ENCODE measurements around the gene KLHL3.

Gene KLHL3

GRCh38 chr5:137681191-137681590 lies 54.7 kb downstream of the KLHL3 start:
- H3K4me3 ChIP-seq = no peak overlapping the region
- H3K36me3 ChIP-seq = peaks cover 2% of the 10 kb centered on the region; the same call in 1 of the 2 replicates
- H3K9me3 ChIP-seq = no peaks in the 10 kb centered on the region
- H3K4me2 ChIP-seq = no peak overlapping the region
- no peak for TF ChIP-seq Cebpa-rat (IDR thresholded peaks at IDR 0.05)
- H4K20me1 ChIP-seq = no peaks in the 10 kb centered on the region
- H3K9ac ChIP-seq = no peak overlapping the region
- H3K4me1 ChIP-seq = no peaks in the 10 kb centered on the region
- H3K27ac ChIP-seq = no peak overlapping the region
- H3K27me3 ChIP-seq = no peaks in the 10 kb centered on the region

GRCh38 chr5:137679910-137680309 lies 56.0 kb downstream of the KLHL3 start:
- Histone ChIP-seq H3K36me3 (no peaks in the 10 kb centered on the region), H3K4me1 (no peaks in the 10 kb centered on the region), H3K27me3 (no peaks in the 10 kb centered on the region), H4K20me1 (no peaks in the 10 kb centered on the region), H3K4me3 (no peak overlapping the region), H3K4me2 (no peak overlapping the region), H3K9me3 (no peaks in the 10 kb centered on the region), H3K9ac (no peak overlapping the region), H3K27ac (no peak overlapping the region)
- TF ChIP-seq Cebpa-rat (IDR thresholded peaks at IDR 0.05) = no peak

- Histone ChIP-seq H4K20me1 (no peaks in the 10 kb centered on the region), H3K4me2 (no peak overlapping the region)
- TF ChIP-seq Cebpa-rat (IDR thresholded peaks at IDR 0.05) = no peak
These were observed 56.7 kb downstream of the KLHL3 start for GRCh38 chr5:137679195-137679594.

DNA sequence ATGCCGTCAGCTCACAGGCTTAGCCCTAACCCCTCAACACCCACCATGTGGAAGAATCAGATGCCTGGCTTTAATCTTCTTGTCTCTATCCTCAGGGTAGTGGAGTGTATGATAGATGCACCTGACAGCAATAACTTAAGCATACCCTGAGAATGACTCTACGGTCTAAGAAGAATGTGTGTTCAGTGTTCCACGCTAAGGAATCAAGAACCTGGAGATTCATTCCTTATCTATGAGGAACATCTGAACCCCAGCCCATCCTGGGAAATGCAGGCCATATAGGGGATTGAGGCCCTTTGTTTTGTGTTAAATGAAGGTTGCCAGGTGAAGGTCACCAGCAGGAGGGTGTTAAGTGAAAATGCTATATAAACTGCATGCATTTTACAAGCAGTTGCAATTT lies 63.0 kb downstream of the KLHL3 start:
- Histone ChIP-seq H3K36me3 (no peaks in the 10 kb centered on the region), H3K4me3 (no peak overlapping the region), H3K27me3 (no peaks in the 10 kb centered on the region), H3K9me3 (no peaks in the 10 kb centered on the region), H3K9ac (no peak overlapping the region), H3K27ac (no peak overlapping the region), H3K4me2 (no peak overlapping the region), H3K4me1 (no peaks in the 10 kb centered on the region), H4K20me1 (no peaks in the 10 kb centered on the region)
- no peak for TF ChIP-seq Cebpa-rat (IDR thresholded peaks at IDR 0.05)

More at GRCh38 chr5:137679195-137679594, 56.7 kb downstream of the KLHL3 start:
- Histone ChIP-seq H3K27ac (no peak overlapping the region), H3K27me3 (no peaks in the 10 kb centered on the region), H3K4me3 (no peak overlapping the region), H3K4me1 (no peaks in the 10 kb centered on the region), H3K9me3 (no peaks in the 10 kb centered on the region), H3K36me3 (no peaks in the 10 kb centered on the region), H3K9ac (no peak overlapping the region)

GRCh38 chr5:137672001-137672400 lies 63.9 kb downstream of the KLHL3 start:
- H4K20me1 ChIP-seq = no peaks in the 10 kb centered on the region
- no peaks in the 10 kb centered on the region for H3K36me3 ChIP-seq
- no peak overlapping the region for H3K9ac ChIP-seq
- H3K27ac ChIP-seq = no peak overlapping the region
- no peak overlapping the region for H3K4me3 ChIP-seq
- no peaks in the 10 kb centered on the region for H3K4me1 ChIP-seq
- no peaks in the 10 kb centered on the region for H3K27me3 ChIP-seq
- H3K9me3 ChIP-seq = no peaks in the 10 kb centered on the region
- no peak overlapping the region for H3K4me2 ChIP-seq
- TF ChIP-seq Cebpa-rat (IDR thresholded peaks at IDR 0.05) = no peak

GRCh38 chr5:137669811-137670210 lies 66.1 kb downstream of the KLHL3 start:
- no peak overlapping the region for H3K9ac ChIP-seq
- no peak overlapping the region for H3K27ac ChIP-seq
- H3K9me3 ChIP-seq = no peaks in the 10 kb centered on the region
- H3K4me3 ChIP-seq = no peak overlapping the region
- no peak for TF ChIP-seq Cebpa-rat (IDR thresholded peaks at IDR 0.05)
- no peaks in the 10 kb centered on the region for H3K27me3 ChIP-seq
- H3K4me1 ChIP-seq = no peaks in the 10 kb centered on the region
- H3K4me2 ChIP-seq = no peak overlapping the region
- no peaks in the 10 kb centered on the region for H4K20me1 ChIP-seq
- H3K36me3 ChIP-seq = no peaks in the 10 kb centered on the region

DNA sequence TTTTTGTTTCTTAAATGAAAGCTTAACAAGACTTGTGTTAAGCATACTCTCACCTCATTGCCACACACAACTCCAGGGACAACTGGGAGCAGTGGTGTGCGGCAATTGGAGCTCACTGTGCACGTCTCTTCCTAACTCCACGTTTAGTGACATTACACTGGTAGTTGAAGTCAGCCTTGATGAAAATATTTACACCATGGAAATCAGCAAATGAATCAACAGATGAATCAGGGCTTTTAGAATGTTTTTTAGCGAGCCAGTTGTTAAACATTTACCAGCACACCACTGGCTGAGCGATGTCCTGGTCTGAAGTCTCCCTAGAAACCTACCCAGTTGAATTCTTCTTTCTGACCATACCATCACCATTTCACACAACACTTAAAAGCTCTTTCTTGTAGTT lies 67.3 kb downstream of the KLHL3 start:
- H3K27ac ChIP-seq = no peak overlapping the region
- H3K4me1 ChIP-seq = 0 out of 2 replicates have a peak, but pooled peaks cover 4% of the 10 kb centered on the region
- H3K27me3 ChIP-seq = no peaks in the 10 kb centered on the region
- no peaks in the 10 kb centered on the region for H3K36me3 ChIP-seq
- H3K9me3 ChIP-seq = no peaks in the 10 kb centered on the region
- no peaks in the 10 kb centered on the region for H4K20me1 ChIP-seq
- TF ChIP-seq Cebpa-rat (IDR thresholded peaks at IDR 0.05) = no peak
- H3K4me2 ChIP-seq = no peak overlapping the region
- no peak overlapping the region for H3K9ac ChIP-seq
- H3K4me3 ChIP-seq = no peak overlapping the region

DNA sequence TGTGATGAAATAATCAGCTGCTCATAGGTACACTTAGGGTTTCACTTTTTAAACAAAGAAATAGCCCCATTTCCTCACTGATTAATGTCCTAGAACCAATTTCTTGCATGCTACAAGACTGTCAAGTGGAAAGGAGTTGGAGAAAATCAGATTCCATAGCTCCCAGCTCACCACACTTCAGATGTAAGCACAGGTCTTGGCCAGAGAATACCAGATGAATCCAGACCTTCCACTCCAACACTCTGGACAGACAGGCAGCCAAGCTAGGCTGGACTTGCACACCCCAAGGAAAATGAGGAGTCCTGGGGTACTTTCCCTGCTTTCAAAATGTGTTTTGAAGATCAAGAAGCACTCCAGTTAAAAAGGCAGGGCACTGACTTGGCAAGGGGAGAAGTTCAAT lies 68.5 kb downstream of the KLHL3 start:
- no peak overlapping the region for H3K4me3 ChIP-seq
- no peak overlapping the region for H3K4me2 ChIP-seq
- no peak overlapping the region for H3K9ac ChIP-seq
- H3K36me3 ChIP-seq = no peaks in the 10 kb centered on the region
- H4K20me1 ChIP-seq = no peaks in the 10 kb centered on the region
- no peaks in the 10 kb centered on the region for H3K27me3 ChIP-seq
- H3K27ac ChIP-seq = no peak overlapping the region
- no peaks in the 10 kb centered on the region for H3K9me3 ChIP-seq
- no peak for TF ChIP-seq Cebpa-rat (IDR thresholded peaks at IDR 0.05)
- 0 out of 2 replicates have a peak, but pooled peaks cover 4% of the 10 kb centered on the region for H3K4me1 ChIP-seq

GRCh38 chr5:137666901-137667300 lies 69.0 kb downstream of the KLHL3 start:
- no peak overlapping the region for H3K27ac ChIP-seq

GRCh38 chr5:137666461-137666850 lies 69.4 kb downstream of the KLHL3 start:
- H3K4me3 ChIP-seq = no peak overlapping the region
- no peak overlapping the region for H3K9ac ChIP-seq
- no peak for TF ChIP-seq Cebpa-rat (IDR thresholded peaks at IDR 0.05)
- H3K4me2 ChIP-seq = no peak overlapping the region
- no peak overlapping the region for H3K27ac ChIP-seq
- H4K20me1 ChIP-seq = no peaks in the 10 kb centered on the region
- H3K27me3 ChIP-seq = no peaks in the 10 kb centered on the region
- H3K4me1 ChIP-seq = 0 out of 2 replicates have a peak, but pooled peaks cover 4% of the 10 kb centered on the region
- no peaks in the 10 kb centered on the region for H3K9me3 ChIP-seq
- H3K36me3 ChIP-seq = no peaks in the 10 kb centered on the region

More at GRCh38 chr5:137666901-137667300, 69.0 kb downstream of the KLHL3 start:
- Histone ChIP-seq H3K36me3 (no peaks in the 10 kb centered on the region), H4K20me1 (no peaks in the 10 kb centered on the region), H3K4me1 (0 out of 2 replicates have a peak, but pooled peaks cover 4% of the 10 kb centered on the region), H3K4me2 (no peak overlapping the region), H3K27me3 (no peaks in the 10 kb centered on the region), H3K9ac (no peak overlapping the region), H3K9me3 (no peaks in the 10 kb centered on the region), H3K4me3 (no peak overlapping the region)
- TF ChIP-seq Cebpa-rat (IDR thresholded peaks at IDR 0.05) = no peak

Measured in BLaER1 (cell line).